Measurements from ENCODE around the gene CDCA8.

Gene CDCA8

GRCh38 chr1:37697090-37697489 is 4.8 kb downstream of the CDCA8 start:
- peaks cover 76% of the 10 kb centered on the region for H3K36me3 ChIP-seq (ENCODE audit: insufficient read depth, low read length)
- no peaks in the 10 kb centered on the region for H3K9me3 ChIP-seq (ENCODE audit: low read depth, low read length)
- no peak overlapping the region for H3K9ac ChIP-seq (ENCODE audit: insufficient read length)
- no peak overlapping the region for H3K27ac ChIP-seq
- TF ChIP-seq FOXP2 (optimal IDR thresholded peaks at IDR 0.05; ENCODE audit: control extremely low read depth, extremely low read length, insufficient read depth) (no peak), POLR2AphosphoS5 (IDR thresholded peaks at IDR 0.05; ENCODE audit: borderline replicate concordance, low read depth, low read length) (no peak), EZH2 (IDR thresholded peaks at IDR 0.05) (no peak)
- DNase-seq (ENCODE audit: low read depth, low spot score), result no peak
- no peak overlapping the region for H3K4me3 ChIP-seq

DNA sequence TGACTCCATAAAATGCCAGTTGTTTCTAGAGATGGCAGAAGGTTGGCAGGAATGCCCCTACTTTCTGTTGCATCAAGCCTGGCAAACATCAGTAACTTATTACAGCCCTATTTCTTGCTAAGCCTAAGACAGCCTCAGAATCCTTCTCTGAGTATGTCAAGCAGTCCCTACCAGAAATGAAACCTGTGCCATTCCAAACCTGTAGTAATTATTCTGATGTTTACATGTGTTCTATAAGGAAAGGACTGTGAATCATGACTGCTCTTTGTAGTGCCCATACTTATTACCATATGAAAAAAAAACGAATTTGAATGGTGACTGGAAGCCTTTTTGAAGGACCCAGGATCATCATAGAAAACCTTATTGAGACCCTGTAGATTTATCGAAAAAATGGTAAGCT is 5.4 kb downstream of the CDCA8 start:
- Histone ChIP-seq H3K9ac (ENCODE audit: insufficient read length) (no peak overlapping the region), H3K4me3 (no peak overlapping the region), H3K36me3 (ENCODE audit: insufficient read depth, low read length) (peaks cover 80% of the 10 kb centered on the region), H3K27ac (no peak overlapping the region), H3K9me3 (ENCODE audit: low read depth, low read length) (no peaks in the 10 kb centered on the region)
- TF ChIP-seq EZH2 (IDR thresholded peaks at IDR 0.05), result no peak
- TF ChIP-seq POLR2AphosphoS5 (IDR thresholded peaks at IDR 0.05; ENCODE audit: borderline replicate concordance, low read depth, low read length), result no peak
- TF ChIP-seq FOXP2 (optimal IDR thresholded peaks at IDR 0.05; ENCODE audit: control extremely low read depth, extremely low read length, insufficient read depth), result no peak
- no peak for DNase-seq (ENCODE audit: low read depth, low spot score)

- TF ChIP-seq POLR2AphosphoS5 (IDR thresholded peaks at IDR 0.05; ENCODE audit: borderline replicate concordance, low read depth, low read length) (no peak), FOXP2 (optimal IDR thresholded peaks at IDR 0.05; ENCODE audit: control extremely low read depth, extremely low read length, insufficient read depth) (no peak), EZH2 (IDR thresholded peaks at IDR 0.05) (no peak)
- H3K9ac ChIP-seq (ENCODE audit: insufficient read length), result no peak overlapping the region
- no peak overlapping the region for H3K4me3 ChIP-seq
- no peak overlapping the region for H3K27ac ChIP-seq
- H3K36me3 ChIP-seq (ENCODE audit: insufficient read depth, low read length), result peaks cover 90% of the 10 kb centered on the region
- H3K9me3 ChIP-seq (ENCODE audit: low read depth, low read length), result no peaks in the 10 kb centered on the region
- no peak for DNase-seq (ENCODE audit: low read depth, low spot score)
These were observed 6.8 kb downstream of the CDCA8 start for GRCh38 chr1:37699147-37699546.

DNA sequence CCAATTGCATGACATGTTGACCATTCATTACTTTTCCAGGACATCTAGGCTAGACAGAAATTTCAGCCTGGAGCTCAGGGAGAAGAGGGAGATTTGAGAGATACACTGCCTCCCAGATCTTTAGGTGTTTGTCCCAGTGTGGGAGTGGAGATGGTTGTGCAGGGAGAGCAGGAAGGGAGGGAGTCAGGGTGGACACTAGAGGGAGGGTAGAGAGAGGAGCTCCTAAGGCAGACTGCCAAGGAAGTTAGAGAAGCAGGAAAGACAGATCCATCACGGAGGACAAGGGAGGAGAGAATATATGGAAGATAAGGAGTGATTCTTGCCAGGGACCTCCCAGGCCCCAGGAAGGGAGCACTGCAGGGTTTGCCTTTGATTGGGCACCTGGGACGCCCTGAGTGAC is 8.7 kb downstream of the CDCA8 start:
- no peak overlapping the region for H3K4me3 ChIP-seq
- no peak overlapping the region for H3K9ac ChIP-seq (ENCODE audit: insufficient read length)
- no peak for TF ChIP-seq EZH2 (IDR thresholded peaks at IDR 0.05)
- no peak for TF ChIP-seq FOXP2 (optimal IDR thresholded peaks at IDR 0.05; ENCODE audit: control extremely low read depth, extremely low read length, insufficient read depth)
- TF ChIP-seq POLR2AphosphoS5 (IDR thresholded peaks at IDR 0.05; ENCODE audit: borderline replicate concordance, low read depth, low read length), result no peak
- peaks cover 88% of the 10 kb centered on the region for H3K36me3 ChIP-seq (ENCODE audit: insufficient read depth, low read length)
- H3K27ac ChIP-seq, result no peak overlapping the region
- H3K9me3 ChIP-seq (ENCODE audit: low read depth, low read length), result no peaks in the 10 kb centered on the region
- DNase-seq (ENCODE audit: low read depth, low spot score), result no peak

GRCh38 chr1:37703061-37703460 is 10.7 kb downstream of the CDCA8 start:
- H3K9me3 ChIP-seq (ENCODE audit: low read depth, low read length), result no peaks in the 10 kb centered on the region
- H3K36me3 ChIP-seq (ENCODE audit: insufficient read depth, low read length), result peaks cover 87% of the 10 kb centered on the region
- H3K4me3 ChIP-seq, result no peak overlapping the region
- H3K9ac ChIP-seq (ENCODE audit: insufficient read length), result no peak overlapping the region
- H3K27ac ChIP-seq, result no peak overlapping the region
- no peak for TF ChIP-seq POLR2AphosphoS5 (IDR thresholded peaks at IDR 0.05; ENCODE audit: borderline replicate concordance, low read depth, low read length)
- DNase-seq (ENCODE audit: low read depth, low spot score), result no peak

DNA sequence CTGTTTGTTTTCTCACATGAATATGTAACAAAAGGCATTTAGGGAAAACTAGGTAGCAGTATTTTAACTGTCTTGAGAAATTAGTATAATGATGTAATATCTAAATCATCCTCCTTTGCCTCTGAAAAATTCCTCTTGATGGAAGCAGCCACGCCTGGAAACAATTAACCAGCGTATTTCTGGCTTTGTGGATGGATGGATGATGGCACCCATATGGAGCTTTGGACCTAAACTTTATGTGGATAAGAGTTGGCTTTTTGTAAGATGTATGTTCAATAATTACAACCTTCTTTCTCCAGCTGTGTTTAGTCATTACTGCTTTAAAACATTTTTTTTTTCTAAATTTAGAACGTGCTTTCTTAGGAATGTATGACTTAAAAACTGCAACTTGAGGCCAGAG is 12.7 kb downstream of the CDCA8 start:
- no peak for DNase-seq (ENCODE audit: low read depth, low spot score)
- H3K9me3 ChIP-seq (ENCODE audit: low read depth, low read length), result no peaks in the 10 kb centered on the region
- no peak overlapping the region for H3K27ac ChIP-seq
- peaks cover 87% of the 10 kb centered on the region for H3K36me3 ChIP-seq (ENCODE audit: insufficient read depth, low read length)
- no peak overlapping the region for H3K9ac ChIP-seq (ENCODE audit: insufficient read length)
- H3K4me3 ChIP-seq, result no peak overlapping the region
- no peak for TF ChIP-seq POLR2AphosphoS5 (IDR thresholded peaks at IDR 0.05; ENCODE audit: borderline replicate concordance, low read depth, low read length)
- TF ChIP-seq FOXP2 (optimal IDR thresholded peaks at IDR 0.05; ENCODE audit: control extremely low read depth, extremely low read length, insufficient read depth), result no peak
- no peak for TF ChIP-seq EZH2 (IDR thresholded peaks at IDR 0.05)

GRCh38 chr1:37705399-37705798 is 13.1 kb downstream of the CDCA8 start:
- no peak for DNase-seq (ENCODE audit: low read depth, low spot score)
- no peak for TF ChIP-seq EZH2 (IDR thresholded peaks at IDR 0.05)
- no peak for TF ChIP-seq POLR2AphosphoS5 (IDR thresholded peaks at IDR 0.05; ENCODE audit: borderline replicate concordance, low read depth, low read length)
- TF ChIP-seq FOXP2 (optimal IDR thresholded peaks at IDR 0.05; ENCODE audit: control extremely low read depth, extremely low read length, insufficient read depth), result no peak
- Histone ChIP-seq H3K27ac (no peak overlapping the region), H3K4me3 (no peak overlapping the region), H3K9me3 (ENCODE audit: low read depth, low read length) (no peaks in the 10 kb centered on the region), H3K36me3 (ENCODE audit: insufficient read depth, low read length) (peaks cover 87% of the 10 kb centered on the region), H3K9ac (ENCODE audit: insufficient read length) (no peak overlapping the region)

DNA sequence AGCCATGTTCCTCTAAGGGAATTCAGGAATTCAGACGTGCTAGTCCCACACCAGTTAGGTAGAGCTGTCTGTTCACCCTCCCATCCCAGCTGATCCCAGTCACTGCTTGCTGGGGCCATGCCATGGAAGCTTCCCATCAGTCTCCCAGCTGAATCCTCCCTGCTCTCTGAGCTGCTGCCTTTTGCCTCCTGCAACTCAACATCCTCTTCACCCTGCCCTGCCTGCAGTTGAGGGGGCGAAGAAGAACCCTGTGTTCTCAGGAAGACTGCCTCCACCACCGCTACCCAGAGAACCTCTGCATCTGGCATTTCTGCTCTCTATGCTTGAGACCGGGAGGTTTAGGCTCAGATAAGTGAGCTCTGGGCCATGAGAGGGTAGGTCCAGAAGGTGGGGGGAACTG is 16.2 kb downstream of the CDCA8 start:
- Histone ChIP-seq H3K9ac (ENCODE audit: insufficient read length) (no peak overlapping the region), H3K27ac (no peak overlapping the region), H3K4me3 (no peak overlapping the region), H3K9me3 (ENCODE audit: low read depth, low read length) (no peaks in the 10 kb centered on the region), H3K36me3 (ENCODE audit: insufficient read depth, low read length) (peaks cover 59% of the 10 kb centered on the region)
- no peak for DNase-seq (ENCODE audit: low read depth, low spot score)
- TF ChIP-seq FOXP2 (optimal IDR thresholded peaks at IDR 0.05; ENCODE audit: control extremely low read depth, extremely low read length, insufficient read depth) (no peak), POLR2AphosphoS5 (IDR thresholded peaks at IDR 0.05; ENCODE audit: borderline replicate concordance, low read depth, low read length) (no peak), EZH2 (IDR thresholded peaks at IDR 0.05) (no peak)

DNA sequence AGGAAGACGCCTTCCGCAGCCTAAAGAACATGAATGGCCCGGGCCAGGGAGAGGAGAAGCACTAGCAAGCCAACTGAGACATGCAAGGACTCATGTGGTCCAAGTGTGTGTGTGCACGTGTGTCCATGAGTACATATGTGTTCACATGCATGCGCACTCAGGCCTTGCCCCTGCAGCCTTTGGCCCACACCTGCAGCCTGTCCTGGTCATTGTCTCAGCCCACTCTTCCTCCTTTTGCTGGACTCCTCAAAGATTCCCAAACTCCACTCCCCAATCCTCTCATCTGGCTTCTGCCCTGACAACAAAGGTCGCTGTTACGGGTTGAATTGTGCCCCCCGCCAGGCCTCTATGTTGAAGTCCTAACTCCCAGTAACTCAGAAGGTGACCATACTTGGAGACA is 21.9 kb downstream of the CDCA8 start:
- no peak overlapping the region for H3K9ac ChIP-seq (ENCODE audit: insufficient read length)
- no peak overlapping the region for H3K27ac ChIP-seq
- TF ChIP-seq POLR2AphosphoS5 (IDR thresholded peaks at IDR 0.05; ENCODE audit: borderline replicate concordance, low read depth, low read length), result no peak
- TF ChIP-seq EZH2 (IDR thresholded peaks at IDR 0.05), result no peak
- no peak for TF ChIP-seq FOXP2 (optimal IDR thresholded peaks at IDR 0.05; ENCODE audit: control extremely low read depth, extremely low read length, insufficient read depth)
- no peak for DNase-seq (ENCODE audit: low read depth, low spot score)
- H3K4me3 ChIP-seq, result no peak overlapping the region
- H3K9me3 ChIP-seq (ENCODE audit: low read depth, low read length), result no peaks in the 10 kb centered on the region
- H3K36me3 ChIP-seq (ENCODE audit: insufficient read depth, low read length), result peaks cover 11% of the 10 kb centered on the region
